GM12874 (cell line): ENCODE data around the gene SGO1.

Source experiments
- CTCF ChIP-seq: IDR thresholded peaks from 2 replicates; pipeline ENCODE4 v1.5.1; 2011; ENCODE audit warnings: low read depth, mild to moderate bottlenecking, control low read depth, low read length, moderate library complexity; ENCODE audit not compliant: insufficient read depth

SGO1 gene

DNA sequence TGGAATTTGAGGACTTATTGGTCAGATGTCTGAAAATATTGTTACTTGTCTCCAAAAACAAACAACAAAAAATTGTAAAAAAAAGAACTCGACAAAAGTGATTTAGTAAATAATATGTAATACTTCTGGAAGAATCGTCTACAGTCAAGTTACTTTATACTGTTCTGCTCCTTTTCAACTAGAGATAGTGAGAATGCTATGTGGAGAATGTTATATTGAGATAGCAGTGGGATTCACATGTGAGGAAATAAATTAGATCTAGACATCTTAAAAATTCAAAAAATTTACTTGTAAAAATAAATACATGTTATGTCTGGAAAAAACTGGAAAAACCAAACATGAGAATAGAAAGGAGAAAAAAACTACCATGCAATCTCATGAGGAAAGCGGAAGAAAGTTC lies 64.9 kb downstream of the SGO1 start:
- no peak for TF ChIP-seq CTCF
